Measurements from ENCODE around the gene ASL.

- TF ChIP-seq CTCF (IDR thresholded peaks at IDR 0.05; ENCODE audit: low read length) (no peak), EZH2 (optimal IDR thresholded peaks at IDR 0.05; ENCODE audit: low read depth, low read length) (no peak), EZH2phosphoT487 (IDR thresholded peaks at IDR 0.05; ENCODE audit: low read length) (no peak)
Observed at GRCh38 chr7:66119245-66119850, 43.7 kb downstream of the ASL start.
